Hepatocyte (in vitro differentiated cells): ENCODE results near the gene BRD4. TPM values are rescaled to one million over a fixed set of nuclear protein-coding genes. Genes with fewer than 3 reads are reported as not detected.

Experiments used
- DNase-seq: peaks from one replicate; pipeline ENCODE4 v3.0.0-alpha.2; 2016; ENCODE audit warnings: low spot score
- H2AFZ ChIP-seq: fragments of 200-600 bp; sonication (generic); 2 replicates; pipeline ENCODE4 v1.6.0; 2016; ENCODE audit warnings: antibody characterized with exemption, mild to moderate bottlenecking
- H3K27ac ChIP-seq: fragments of 200-600 bp; sonication (generic); 2 replicates; pipeline ENCODE4 v1.5.1; 2016; ENCODE audit warnings: mild to moderate bottlenecking
- H3K27me3 ChIP-seq: fragments of 200-600 bp; sonication (generic); 2 replicates; pipeline ENCODE4 v1.6.1; 2016
- H3K36me3 ChIP-seq: fragments of 200-600 bp; sonication (generic); replicated peaks from 2 replicates; pipeline ENCODE4 v1.5.1; 2016; ENCODE audit warnings: low read depth; ENCODE audit not compliant: insufficient read depth
- H3K4me1 ChIP-seq: fragments of 200-600 bp; sonication (generic); 2 replicates; pipeline ENCODE4 v1.5.1; 2016; ENCODE audit warnings: mild to moderate bottlenecking, moderate library complexity; ENCODE audit not compliant: insufficient read depth
- H3K4me2 ChIP-seq: fragments of 200-600 bp; sonication (generic); 2 replicates; pipeline ENCODE4 v1.6.0; 2016
- H3K4me3 ChIP-seq: fragments of 200-600 bp; sonication (generic); 2 replicates; pipeline ENCODE4 v1.5.1; 2016; ENCODE audit warnings: mild to moderate bottlenecking
- H3K79me2 ChIP-seq: fragments of 200-600 bp; sonication (generic); 2 replicates; pipeline ENCODE4 v1.6.0; 2017; ENCODE audit warnings: mild to moderate bottlenecking
- H3K9me2 ChIP-seq: fragments of 200-600 bp; sonication (generic); replicated peaks from 2 replicates; pipeline ENCODE4 v1.6.0; 2017; ENCODE audit warnings: mild to moderate bottlenecking; ENCODE audit not compliant: insufficient read depth
- H3K9me3 ChIP-seq: fragments of 200-600 bp; sonication (generic); 2 replicates; pipeline ENCODE4 v1.5.1; 2016; ENCODE audit warnings: low read depth, mild to moderate bottlenecking
- H4K20me1 ChIP-seq: fragments of 200-600 bp; sonication (generic); 2 replicates; pipeline ENCODE4 v1.6.0; 2016; ENCODE audit warnings: mild to moderate bottlenecking; ENCODE audit not compliant: insufficient read depth, poor library complexity, severe bottlenecking
- CTCF ChIP-seq: fragments of 200-600 bp; sonication (generic); IDR thresholded peaks from 2 replicates; pipeline ENCODE4 v1.5.1; 2016; ENCODE audit warnings: antibody characterized with exemption, mild to moderate bottlenecking; ENCODE audit not compliant: poor library complexity
- EZH2 ChIP-seq: fragments of 200-600 bp; sonication (generic); IDR thresholded peaks from 2 replicates; pipeline ENCODE4 v1.6.1; 2016; ENCODE audit warnings: antibody characterized with exemption, mild to moderate bottlenecking, borderline replicate concordance
- EZH2phosphoT487 ChIP-seq: fragments of 200-600 bp; sonication (generic); IDR thresholded peaks from one replicate; pipeline ENCODE4 v1.6.1; 2018; ENCODE audit warnings: antibody characterized with exemption, mild to moderate bottlenecking, low read depth, moderate library complexity; ENCODE audit not compliant: unreplicated experiment, severe bottlenecking
- WGBS: methylation state at CpG from one replicate; pipeline ENCODE4 v1.1.6; 2016; ENCODE audit warnings: low lambda C conversion rate; ENCODE audit errors: missing lambda C conversion rate; 5-methylcytosine and 5-hydroxymethylcytosine counted together
- polyA plus RNA-seq: library from polyadenylated mRNA; unstranded; fragments of >200 nt; fragmentation: Nextera tagmentation; extraction: Ambion mirVana; gene quantifications from 2 replicates; pipeline ENCODE4 v1.2.1, GENCODE V29; 2016
- total RNA-seq: library from RNA; depleted of rRNA; stranded (reverse); fragments of >200 nt; gene quantifications from 2 replicates; pipeline ENCODE4 v1.2.3, GENCODE V29; 2014

BRD4 gene
- total and polyA plus RNA-seq, 2 experiments from 2014 or later, result 18.0 to 88.4 TPM

- H3K4me1 ChIP-seq, result peaks cover 6% of the 10 kb centered on the region
- TF ChIP-seq CTCF, result no peak
- TF ChIP-seq EZH2, result no peak
- no peak for TF ChIP-seq EZH2phosphoT487
- H3K4me3 ChIP-seq, result no peak overlapping the region
- no peak for DNase-seq
- H3K9me2 ChIP-seq, result no peaks in the 10 kb centered on the region
- no peaks in the 10 kb centered on the region for H3K9me3 ChIP-seq
- H4K20me1 ChIP-seq, result peaks cover 17% of the 10 kb centered on the region
- H2AFZ ChIP-seq, result no peak overlapping the region
- no peaks in the 10 kb centered on the region for H3K27me3 ChIP-seq
- peak overlapping the region; percentile 11 for H3K4me2 ChIP-seq
- no peaks in the 10 kb centered on the region for H3K36me3 ChIP-seq
- WGBS, result 57% methylated on average over 6 of the region's 14 CpGs
- H3K79me2 ChIP-seq, result peaks cover 43% of the 10 kb centered on the region
- H3K27ac ChIP-seq, result no peak overlapping the region
Observed at GRCh38 chr19:15197275-15197941, 134.9 kb downstream of the BRD4 start.

GRCh38 chr19:15196360-15197005 lies 135.9 kb downstream of the BRD4 start:
- Histone ChIP-seq H3K79me2 (peaks cover 43% of the 10 kb centered on the region), H4K20me1 (peaks cover 17% of the 10 kb centered on the region), H3K4me1 (peaks cover 6% of the 10 kb centered on the region), H3K36me3 (no peaks in the 10 kb centered on the region), H3K9me2 (no peaks in the 10 kb centered on the region), H3K27me3 (no peaks in the 10 kb centered on the region), H3K4me3 (no peak overlapping the region), H3K4me2 (peak overlapping the region; percentile 88), H3K9me3 (no peaks in the 10 kb centered on the region), H2AFZ (no peak overlapping the region), H3K27ac (peak overlapping the region; percentile 83)
- WGBS, result 61% methylated on average over 4 of the region's 4 CpGs
- TF ChIP-seq EZH2phosphoT487 (no peak), EZH2 (no peak), CTCF (no peak)
- DNase-seq, result no peak

GRCh38 chr19:15195371-15196334 lies 136.7 kb downstream of the BRD4 start:
- H3K27me3 ChIP-seq, result no peaks in the 10 kb centered on the region

More at GRCh38 chr19:15195371-15196334, 136.7 kb downstream of the BRD4 start:
- H4K20me1 ChIP-seq, result peaks cover 17% of the 10 kb centered on the region
- no peak overlapping the region for H2AFZ ChIP-seq
- peaks cover 43% of the 10 kb centered on the region for H3K79me2 ChIP-seq
- 14% methylated on average over 10 of the region's 91 CpGs for WGBS
- peak overlapping the region; percentile 88 for H3K4me2 ChIP-seq
- peak; percentile 95 for DNase-seq
- peak overlapping the region; percentile 90 for H3K27ac ChIP-seq
- no peaks in the 10 kb centered on the region for H3K9me3 ChIP-seq
- peak overlapping the region; percentile 25 for H3K4me3 ChIP-seq
- TF ChIP-seq EZH2phosphoT487 (no peak), EZH2 (no peak), CTCF (peak; percentile 38)
- no peaks in the 10 kb centered on the region for H3K36me3 ChIP-seq
- peaks cover 6% of the 10 kb centered on the region for H3K4me1 ChIP-seq
- H3K9me2 ChIP-seq, result no peaks in the 10 kb centered on the region
